Fibroblast of lung (primary cell): Measurements from ENCODE around the gene DUS4L. TPM values are rescaled to one million over a fixed set of nuclear protein-coding genes. Genes with fewer than 3 reads are reported as not detected.

Experiments used
- DNase-seq, 2 donors: peaks; one replicate each; pipeline versions ENCODE4 v3.0.0 to v3.0.0-alpha.2; 2010; ENCODE audit warnings: low read depth in 2 of 2
- H2AFZ ChIP-seq: 2 replicates; pipeline ENCODE4 v1.5.1; 2012; ENCODE audit warnings: low read length, control low read depth, inconsistent platforms
- H3K27ac ChIP-seq: 2 replicates; pipeline ENCODE4 v1.5.1; 2011; ENCODE audit warnings: low read length, control low read depth; ENCODE audit not compliant: insufficient read depth
- H3K27me3 ChIP-seq: 2 replicates; pipeline ENCODE4 v1.5.1; 2011; ENCODE audit warnings: mild to moderate bottlenecking, low read length; ENCODE audit not compliant: control insufficient read depth, insufficient read depth
- H3K36me3 ChIP-seq: 2 replicates; pipeline ENCODE4 v1.5.1; 2011; ENCODE audit warnings: low read length; ENCODE audit not compliant: control insufficient read depth, insufficient read depth
- H3K4me1 ChIP-seq: 2 replicates; pipeline ENCODE4 v1.5.1; 2011; ENCODE audit warnings: low read length; ENCODE audit not compliant: control insufficient read depth, insufficient read depth; ENCODE audit errors: extremely low read depth
- H3K4me2 ChIP-seq: 2 replicates; pipeline ENCODE4 v1.5.1; 2011; ENCODE audit warnings: low read length, control low read depth; ENCODE audit not compliant: insufficient read depth; ENCODE audit errors: extremely low read depth
- H3K4me3 ChIP-seq, 4 experiments: fragments of 200-600 bp in 1 of 4; sonication (generic) in 1 of 4; replicated peaks in 1 of 4; 2 replicates each; pipeline ENCODE4 v1.5.1; 2011 to 2016; ENCODE audit warnings: low read length in 4 of 4, low read depth in 3 of 4, mild to moderate bottlenecking in 3 of 4, control low read depth in 2 of 4, inconsistent platforms in 1 of 4, mixed read lengths in 1 of 4; ENCODE audit not compliant: insufficient read depth in 1 of 4; ENCODE audit errors: control extremely low read depth in 1 of 4
- H3K79me2 ChIP-seq: 2 replicates; pipeline ENCODE4 v1.5.1; 2012; ENCODE audit warnings: mild to moderate bottlenecking, low read length, inconsistent platforms; ENCODE audit not compliant: control insufficient read depth, insufficient read depth
- H3K9ac ChIP-seq: 2 replicates; pipeline ENCODE4 v1.5.1; 2011; ENCODE audit warnings: mild to moderate bottlenecking, low read length, control low read depth; ENCODE audit not compliant: insufficient read depth
- H3K9me3 ChIP-seq: 2 replicates; pipeline ENCODE4 v1.5.1; 2012; ENCODE audit warnings: low read depth, low read length; ENCODE audit not compliant: control insufficient read depth, insufficient read depth
- H4K20me1 ChIP-seq: 2 replicates; pipeline ENCODE4 v1.5.1; 2011; ENCODE audit warnings: low read length; ENCODE audit not compliant: control insufficient read depth, insufficient read depth; ENCODE audit errors: extremely low read depth
- CTCF ChIP-seq, 2 donors: IDR thresholded peaks in 1 of 2; conservative IDR thresholded peaks in 1 of 2; 1 replicate in 1 of 2; 2 replicates in 1 of 2; pipeline ENCODE4 v1.5.1; 2011 to 2012; ENCODE audit warnings: low read length in 2 of 2, control low read depth in 1 of 2, inconsistent platforms in 1 of 2, low read depth in 1 of 2, mild to moderate bottlenecking in 1 of 2
- EZH2 ChIP-seq: IDR thresholded peaks from 2 replicates; pipeline ENCODE4 v1.5.1; 2012; ENCODE audit warnings: low read length, control low read depth, mild to moderate bottlenecking; ENCODE audit errors: missing control alignments
- polyA plus RNA-seq, 2 donors: library from polyadenylated mRNA; depleted of rRNA in 1 of 2; stranded (reverse) in 1 of 2; unstranded in 1 of 2; fragments of >200 nt; gene quantifications; 2 replicates each; pipeline ENCODE4 v1.2.1, GENCODE V29; 2011 to 2012; ENCODE audit warnings: missing spikeins in 1 of 2
- total RNA-seq: library from RNA; depleted of rRNA; stranded (reverse); fragments of >200 nt; gene quantifications from 2 replicates; pipeline ENCODE4 v1.2.1, GENCODE V29; 2014

Gene DUS4L
- total and polyA plus RNA-seq, 2 donors (not counting 1 experiment from before 2014, with no cell fraction given): 5.5 to 8.8 TPM

GRCh38 chr7:107591421-107591820 is 27.6 kb downstream of the DUS4L start:
- Histone ChIP-seq H3K4me2 (no peak overlapping the region), H3K4me3 (no peak overlapping the region), H3K27me3 (no peaks in the 10 kb centered on the region), H4K20me1 (no peaks in the 10 kb centered on the region), H2AFZ (no peak overlapping the region), H3K36me3 (no peaks in the 10 kb centered on the region), H3K27ac (no peak overlapping the region), H3K9ac (no peak overlapping the region), H3K4me1 (peaks cover 5% of the 10 kb centered on the region), H3K79me2 (no peaks in the 10 kb centered on the region), H3K9me3 (no peaks in the 10 kb centered on the region)
- TF ChIP-seq EZH2: no peak
- TF ChIP-seq CTCF (conservative IDR thresholded peaks at IDR 0.05 in 1 of 2, IDR thresholded peaks at IDR 0.05 in 1 of 2; ENCODE audit: low read depth in 1 of 2, low read length in 2 of 2): no peak
- DNase-seq: no peak

GRCh38 chr7:107592361-107593024 is 28.7 kb downstream of the DUS4L start:
- Histone ChIP-seq H3K4me1 (peaks cover 5% of the 10 kb centered on the region), H3K9me3 (no peaks in the 10 kb centered on the region), H3K79me2 (no peaks in the 10 kb centered on the region), H3K27ac (no peak overlapping the region), H3K4me3 (no peak overlapping the region), H4K20me1 (no peaks in the 10 kb centered on the region), H2AFZ (no peak overlapping the region), H3K4me2 (no peak overlapping the region), H3K9ac (no peak overlapping the region), H3K27me3 (no peaks in the 10 kb centered on the region), H3K36me3 (no peaks in the 10 kb centered on the region)
- no peak for TF ChIP-seq EZH2
- TF ChIP-seq CTCF (conservative IDR thresholded peaks at IDR 0.05 in 1 of 2, IDR thresholded peaks at IDR 0.05 in 1 of 2; ENCODE audit: low read depth in 1 of 2, low read length in 2 of 2): no peak
- DNase-seq: peak; percentile 72 to 84

- Histone ChIP-seq H3K4me1 (peaks cover 5% of the 10 kb centered on the region), H4K20me1 (no peaks in the 10 kb centered on the region), H3K9ac (no peak overlapping the region), H3K36me3 (no peaks in the 10 kb centered on the region), H2AFZ (no peak overlapping the region), H3K79me2 (no peaks in the 10 kb centered on the region), H3K27me3 (no peaks in the 10 kb centered on the region), H3K27ac (no peak overlapping the region), H3K4me2 (no peak overlapping the region), H3K4me3 (no peak overlapping the region), H3K9me3 (no peaks in the 10 kb centered on the region)
- no peak for DNase-seq
- TF ChIP-seq CTCF (conservative IDR thresholded peaks at IDR 0.05 in 1 of 2, IDR thresholded peaks at IDR 0.05 in 1 of 2; ENCODE audit: low read depth in 1 of 2, low read length in 2 of 2) (no peak), EZH2 (no peak)
Observed at GRCh38 chr7:107593025-107593410, 29.2 kb downstream of the DUS4L start.
